IMR-90 (cell line): ENCODE results near the gene FOXO1. TPM values are rescaled to one million over a fixed set of nuclear protein-coding genes. Genes with fewer than 3 reads are reported as not detected.

ENCODE experiments used
- ATAC-seq: fragments of 200-7000 bp; cut with Tn5 transposase; 2 replicates; pipeline ENCODE4 v1.9.1; 2020; ENCODE audit warnings: low read depth, mild to moderate bottlenecking, moderate library complexity
- BruUV-seq: library from RNA; stranded (reverse); fragments of 400-500 nt; replicated peaks from 2 replicates; lab custom pipeline; 2021; lab: Mats Ljungman, UMichigan
- CTCF ChIA-PET: fragments of 300-600 bp; formaldehyde crosslinking; extraction: SDS; loops from one replicate; lab custom pipeline; 2021; ENCODE audit warnings: antibody characterized with exemption; lab: Yijun Ruan, JAX
- POLR2A ChIA-PET: fragments of 300-600 bp; sonication (Branson Sonifier 250); formaldehyde crosslinking; loops from one replicate; lab custom pipeline; 2022; ENCODE audit warnings: antibody characterized with exemption; ENCODE audit not compliant: unreplicated experiment; lab: Charles Lee
- DNase-seq: peaks from one replicate; pipeline ENCODE4 v3.0.0; 2013
- H2AFZ ChIP-seq: replicated peaks from 2 replicates; pipeline ENCODE3; 2013; ENCODE audit warnings: low read length, mild to moderate bottlenecking; ENCODE audit not compliant: poor library complexity
- H2AK5ac ChIP-seq: 2 replicates; pipeline ENCODE4 v1.6.1; 2013; ENCODE audit warnings: low read depth, low read length, inconsistent platforms
- H2AK9ac ChIP-seq: replicated peaks from 2 replicates; pipeline ENCODE3; 2013; ENCODE audit warnings: mild to moderate bottlenecking, low read depth, low read length, moderate library complexity; ENCODE audit not compliant: poor library complexity
- H2BK120ac ChIP-seq: 2 replicates; pipeline ENCODE4 v1.6.1; 2013; ENCODE audit warnings: low read depth, low read length, inconsistent platforms
- H2BK15ac ChIP-seq: 3 replicates; pipeline ENCODE4 v1.6.1; 2013; ENCODE audit warnings: low read depth, low read length, inconsistent platforms
- H2BK20ac ChIP-seq: 2 replicates; pipeline ENCODE4 v1.6.1; 2013; ENCODE audit warnings: low read depth, mild to moderate bottlenecking, inconsistent platforms, low read length, moderate library complexity
- H2BK5ac ChIP-seq: 2 replicates; pipeline ENCODE4 v1.6.1; 2013; ENCODE audit warnings: mild to moderate bottlenecking, low read depth, low read length, inconsistent platforms; ENCODE audit not compliant: poor library complexity, severe bottlenecking
- H3K14ac ChIP-seq: replicated peaks from 2 replicates; pipeline ENCODE4 v1.6.1; 2013; ENCODE audit warnings: low read depth, low read length, inconsistent platforms
- H3K18ac ChIP-seq: 2 replicates; pipeline ENCODE4 v1.6.1; 2013; ENCODE audit warnings: low read depth, low read length, control low read depth
- H3K23ac ChIP-seq: 2 replicates; pipeline ENCODE4 v1.6.1; 2013; ENCODE audit warnings: low read depth, low read length, inconsistent platforms
- H3K27ac ChIP-seq: 2 replicates; pipeline ENCODE4 v1.5.1; 2013; ENCODE audit warnings: mild to moderate bottlenecking, control low read depth, low read length; ENCODE audit not compliant: insufficient read depth
- H3K27me3 ChIP-seq: 2 replicates; pipeline ENCODE4 v1.6.1; 2013; ENCODE audit warnings: low read length; ENCODE audit not compliant: control insufficient read depth, insufficient read depth
- H3K36me3 ChIP-seq: 2 replicates; pipeline ENCODE4 v1.6.1; 2013; ENCODE audit warnings: low read length, mixed read lengths; ENCODE audit not compliant: control insufficient read depth, insufficient read depth
- H3K4ac ChIP-seq: 2 replicates; pipeline ENCODE4 v1.6.1; 2013; ENCODE audit warnings: low read depth, low read length, inconsistent platforms
- H3K4me1 ChIP-seq: 2 replicates; pipeline ENCODE4 v1.6.1; 2013; ENCODE audit warnings: low read length, mixed read lengths; ENCODE audit not compliant: control insufficient read depth, insufficient read depth
- H3K4me2 ChIP-seq: 2 replicates; pipeline ENCODE4 v1.6.1; 2013; ENCODE audit warnings: low read depth, mild to moderate bottlenecking, control low read depth, low read length, moderate library complexity
- H3K4me3 ChIP-seq: 2 replicates; pipeline ENCODE4 v1.5.1; 2013; ENCODE audit warnings: low read depth, mild to moderate bottlenecking, control low read depth, low read length, moderate library complexity; ENCODE audit not compliant: insufficient read depth
- H3K56ac ChIP-seq: 2 replicates; pipeline ENCODE4 v1.6.1; 2013; ENCODE audit warnings: low read length, inconsistent platforms; ENCODE audit not compliant: insufficient read depth; ENCODE audit errors: extremely low read depth
- H3K79me1 ChIP-seq, 2 experiments: 2 replicates each; pipeline ENCODE4 v1.6.1; 2013; ENCODE audit warnings: low read length in 2 of 2, inconsistent platforms in 1 of 2, low read depth in 1 of 2
- H3K9ac ChIP-seq: 2 replicates; pipeline ENCODE4 v1.6.1; 2013; ENCODE audit warnings: low read depth, low read length, control low read depth
- H3K9me1 ChIP-seq: 2 replicates; pipeline ENCODE4 v1.6.1; 2013; ENCODE audit warnings: low read length, inconsistent platforms; ENCODE audit not compliant: insufficient read depth
- H3K9me3 ChIP-seq: 2 replicates; pipeline ENCODE4 v1.6.1; 2013; ENCODE audit warnings: low read length; ENCODE audit not compliant: control insufficient read depth, insufficient read depth
- H4K20me1 ChIP-seq: 2 replicates; pipeline ENCODE4 v1.6.1; 2013; ENCODE audit warnings: low read length, inconsistent platforms; ENCODE audit not compliant: insufficient read depth
- H4K5ac ChIP-seq: 2 replicates; pipeline ENCODE4 v1.6.1; 2013; ENCODE audit warnings: mild to moderate bottlenecking, low read depth, low read length, control low read depth
- H4K8ac ChIP-seq, 2 experiments: 2 replicates each; pipeline ENCODE4 v1.6.1; 2013; ENCODE audit warnings: low read depth in 2 of 2, low read length in 2 of 2, control low read depth in 1 of 2, inconsistent platforms in 1 of 2
- H4K91ac ChIP-seq: 2 replicates; pipeline ENCODE4 v1.6.1; 2013; ENCODE audit warnings: low read depth, low read length, inconsistent platforms; ENCODE audit not compliant: insufficient read depth
- BHLHE40 ChIP-seq: fragments of 150-350 bp; IDR thresholded peaks from 2 replicates; pipeline ENCODE4 v1.6.1; 2016; ENCODE audit warnings: mild to moderate bottlenecking, low read depth, low read length
- CEBPB ChIP-seq: IDR thresholded peaks from 2 replicates; pipeline ENCODE4 v1.6.1; 2012; ENCODE audit warnings: low read depth, low read length, improper control_type of control experiment
- CHD1 ChIP-seq: IDR thresholded peaks from 2 replicates; pipeline ENCODE4 v1.6.1; 2012; ENCODE audit warnings: low read depth, low read length, improper control_type of control experiment
- FOS ChIP-seq: fragments of 150-350 bp; IDR thresholded peaks from 2 replicates; pipeline ENCODE4 v1.6.1; 2016; ENCODE audit warnings: low read depth, low read length
- MAFK ChIP-seq: IDR thresholded peaks from 2 replicates; pipeline ENCODE4 v1.6.1; 2012; ENCODE audit warnings: low read depth, low read length, improper control_type of control experiment
- MAZ ChIP-seq: IDR thresholded peaks from 2 replicates; pipeline ENCODE4 v1.6.1; 2012; ENCODE audit warnings: low read depth, mild to moderate bottlenecking, low read length, improper control_type of control experiment, moderate library complexity, borderline replicate concordance
- MXI1 ChIP-seq: IDR thresholded peaks from 2 replicates; pipeline ENCODE4 v1.6.1; 2012; ENCODE audit warnings: low read depth, mild to moderate bottlenecking, low read length, moderate library complexity, borderline replicate concordance
- NFE2L2 ChIP-seq: fragments of 150-350 bp; IDR thresholded peaks from 2 replicates; pipeline ENCODE4 v1.6.1; 2016; ENCODE audit warnings: low read depth, mild to moderate bottlenecking, low read length
- POLR2A ChIP-seq: IDR thresholded peaks from 2 replicates; pipeline ENCODE4 v1.6.1; 2012; ENCODE audit warnings: mild to moderate bottlenecking, low read depth, low read length
- RAD21 ChIP-seq: IDR thresholded peaks from 2 replicates; pipeline ENCODE4 v1.6.1; 2012; ENCODE audit warnings: low read length, improper control_type of control experiment
- RCOR1 ChIP-seq: IDR thresholded peaks from 2 replicates; pipeline ENCODE4 v1.6.1; 2012; ENCODE audit warnings: mild to moderate bottlenecking, low read length, improper control_type of control experiment; ENCODE audit not compliant: insufficient replicate concordance
- RFX5 ChIP-seq: IDR thresholded peaks from 2 replicates; pipeline ENCODE4 v1.8.0; 2012; ENCODE audit warnings: low read depth, mild to moderate bottlenecking, low read length, moderate library complexity
- SMC3 ChIP-seq: fragments of 150-350 bp; IDR thresholded peaks from 2 replicates; pipeline ENCODE4 v1.6.1; 2016; ENCODE audit warnings: low read depth, mild to moderate bottlenecking, antibody characterized with exemption, low read length, moderate library complexity
- dilution Hi-C: fragments of 300-500 bp; cut with HindIII; formaldehyde crosslinking; loops from one replicate; pipeline ENCODE4 v1.14.3; 2018; ENCODE audit warnings: low sequenced_read_pairs; ENCODE audit not compliant: unreplicated experiment
- in situ Hi-C: fragments of 300-500 bp; cut with MboI; formaldehyde crosslinking; loops from 3 replicates; pipeline ENCODE4 v1.14.3; 2019; ENCODE audit warnings: low sequenced_read_pairs, inconsistent platforms, mixed read lengths
- intact Hi-C: fragments of 100-400 bp; cut with micrococcal nuclease; formaldehyde crosslinking; loops from 2 replicates; pipeline ENCODE4 v1.10.0; 2022
- polyA plus RNA-seq, 3 experiments: library from polyadenylated mRNA; depleted of rRNA; stranded (reverse); fragments of >200 nt; gene quantifications; 2 replicates each; pipeline ENCODE4 v1.2.3, GENCODE V29; 2012; ENCODE audit warnings: low replicate concordance in 1 of 3
- total RNA-seq: library from RNA; depleted of rRNA; stranded (reverse); fragments of >200 nt; gene quantifications from 2 replicates; pipeline ENCODE4 v1.2.3, GENCODE V29; 2012
- TF ChIP-seq, protein P1 (sequence below): fragments of 150-350 bp; IDR thresholded peaks from 2 replicates; pipeline ENCODE4 v1.6.1; 2016; ENCODE audit warnings: low read depth, mild to moderate bottlenecking, low read length, moderate library complexity, borderline replicate concordance
- TF ChIP-seq, protein P2 (sequence below): fragments of 150-350 bp; IDR thresholded peaks from 2 replicates; pipeline ENCODE4 v1.6.1; 2017; ENCODE audit warnings: mild to moderate bottlenecking, antibody characterized with exemption, low read length, low read depth
- TF ChIP-seq, protein P3 (sequence below): conservative IDR thresholded peaks from 2 replicates; pipeline ENCODE4 v1.5.1; 2012; ENCODE audit warnings: mild to moderate bottlenecking, low read depth, low read length, improper control_type of control experiment

The FOXO1 gene
- total and polyA plus RNA-seq, 2 of the 4 experiments (the other 2 are of a cell fraction): 0.12 to 0.18 TPM

DNA sequence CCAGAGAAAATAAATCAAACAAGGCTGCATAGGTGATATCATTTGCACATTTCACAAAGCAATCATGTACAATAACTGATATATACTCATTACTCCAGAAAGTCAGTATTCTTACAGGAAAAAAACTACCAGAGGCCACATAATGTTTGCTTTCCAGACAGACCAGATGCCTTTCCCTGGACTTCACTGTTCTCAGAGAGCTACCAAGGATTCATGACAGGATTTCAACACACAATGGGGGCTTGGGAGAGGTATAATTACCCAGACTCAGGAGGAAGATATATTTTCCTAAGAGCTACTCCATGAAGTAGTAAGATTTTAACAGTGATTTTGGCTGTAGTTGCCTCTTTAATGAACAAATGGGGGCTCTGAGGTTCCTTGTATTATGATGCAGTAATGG lies 110.0 kb downstream of the FOXO1 start:
- BruUV-seq: no TSS peak
- in situ Hi-C loops: no loop called here

More for the DNA sequence above, 110.0 kb downstream of the FOXO1 start:
- no peak overlapping the region for H3K4ac ChIP-seq
- no peaks in the 10 kb centered on the region for H3K9me3 ChIP-seq
- H3K9me1 ChIP-seq: no peaks in the 10 kb centered on the region
- no peak overlapping the region for H4K8ac ChIP-seq
- TF ChIP-seq MAFK (no peak), NFE2L2 (no peak), CHD1 (no peak), BHLHE40 (no peak), RCOR1 (no peak), RAD21 (no peak), SMC3 (no peak), CEBPB (no peak), POLR2A (no peak), RFX5 (no peak), MXI1 (no peak), FOS (no peak), MAZ (no peak)
- TF ChIP-seq, protein P1, sequence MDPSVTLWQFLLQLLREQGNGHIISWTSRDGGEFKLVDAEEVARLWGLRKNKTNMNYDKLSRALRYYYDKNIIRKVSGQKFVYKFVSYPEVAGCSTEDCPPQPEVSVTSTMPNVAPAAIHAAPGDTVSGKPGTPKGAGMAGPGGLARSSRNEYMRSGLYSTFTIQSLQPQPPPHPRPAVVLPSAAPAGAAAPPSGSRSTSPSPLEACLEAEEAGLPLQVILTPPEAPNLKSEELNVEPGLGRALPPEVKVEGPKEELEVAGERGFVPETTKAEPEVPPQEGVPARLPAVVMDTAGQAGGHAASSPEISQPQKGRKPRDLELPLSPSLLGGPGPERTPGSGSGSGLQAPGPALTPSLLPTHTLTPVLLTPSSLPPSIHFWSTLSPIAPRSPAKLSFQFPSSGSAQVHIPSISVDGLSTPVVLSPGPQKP: no peak
- TF ChIP-seq, protein P2, sequence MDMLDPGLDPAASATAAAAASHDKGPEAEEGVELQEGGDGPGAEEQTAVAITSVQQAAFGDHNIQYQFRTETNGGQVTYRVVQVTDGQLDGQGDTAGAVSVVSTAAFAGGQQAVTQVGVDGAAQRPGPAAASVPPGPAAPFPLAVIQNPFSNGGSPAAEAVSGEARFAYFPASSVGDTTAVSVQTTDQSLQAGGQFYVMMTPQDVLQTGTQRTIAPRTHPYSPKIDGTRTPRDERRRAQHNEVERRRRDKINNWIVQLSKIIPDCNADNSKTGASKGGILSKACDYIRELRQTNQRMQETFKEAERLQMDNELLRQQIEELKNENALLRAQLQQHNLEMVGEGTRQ: no peak
- TF ChIP-seq, protein P3, sequence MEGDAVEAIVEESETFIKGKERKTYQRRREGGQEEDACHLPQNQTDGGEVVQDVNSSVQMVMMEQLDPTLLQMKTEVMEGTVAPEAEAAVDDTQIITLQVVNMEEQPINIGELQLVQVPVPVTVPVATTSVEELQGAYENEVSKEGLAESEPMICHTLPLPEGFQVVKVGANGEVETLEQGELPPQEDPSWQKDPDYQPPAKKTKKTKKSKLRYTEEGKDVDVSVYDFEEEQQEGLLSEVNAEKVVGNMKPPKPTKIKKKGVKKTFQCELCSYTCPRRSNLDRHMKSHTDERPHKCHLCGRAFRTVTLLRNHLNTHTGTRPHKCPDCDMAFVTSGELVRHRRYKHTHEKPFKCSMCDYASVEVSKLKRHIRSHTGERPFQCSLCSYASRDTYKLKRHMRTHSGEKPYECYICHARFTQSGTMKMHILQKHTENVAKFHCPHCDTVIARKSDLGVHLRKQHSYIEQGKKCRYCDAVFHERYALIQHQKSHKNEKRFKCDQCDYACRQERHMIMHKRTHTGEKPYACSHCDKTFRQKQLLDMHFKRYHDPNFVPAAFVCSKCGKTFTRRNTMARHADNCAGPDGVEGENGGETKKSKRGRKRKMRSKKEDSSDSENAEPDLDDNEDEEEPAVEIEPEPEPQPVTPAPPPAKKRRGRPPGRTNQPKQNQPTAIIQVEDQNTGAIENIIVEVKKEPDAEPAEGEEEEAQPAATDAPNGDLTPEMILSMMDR: no peak
- no peak overlapping the region for H3K9ac ChIP-seq
- no peaks in the 10 kb centered on the region for H3K4me1 ChIP-seq
- H2BK15ac ChIP-seq: no peak overlapping the region
- no peak overlapping the region for H2AK5ac ChIP-seq
- H3K79me1 ChIP-seq: no peaks in the 10 kb centered on the region
- no peak overlapping the region for H2BK20ac ChIP-seq
- no peak overlapping the region for H2AFZ ChIP-seq
- H2BK120ac ChIP-seq: no peak overlapping the region
- no peaks in the 10 kb centered on the region; the same call in none of the 2 replicates for H3K27me3 ChIP-seq
- H3K4me3 ChIP-seq: no peak overlapping the region
- dilution Hi-C loops: no loop called here
- H4K5ac ChIP-seq: no peak overlapping the region
- H3K4me2 ChIP-seq: no peak overlapping the region
- no peak overlapping the region for H3K56ac ChIP-seq
- no peak overlapping the region for H2AK9ac ChIP-seq
- H3K18ac ChIP-seq: no peak overlapping the region
- H3K23ac ChIP-seq: no peak overlapping the region
- no peak overlapping the region for H3K27ac ChIP-seq
- H4K91ac ChIP-seq: no peak overlapping the region
- H2BK5ac ChIP-seq: no peak overlapping the region
- no peaks in the 10 kb centered on the region for H4K20me1 ChIP-seq
- ATAC-seq (no peak), DNase-seq (no peak)
- no peaks in the 10 kb centered on the region for H3K36me3 ChIP-seq
- H3K14ac ChIP-seq: no peak overlapping the region
- intact Hi-C loops: no loop called here
- ChIA-PET CTCF (no interaction called here), POLR2A (no interaction called here)
